ENCODE data around the gene CLEC16A.
A peak's percentile ranks its signal among the peaks of the same experiment; 100 is the strongest.

The CLEC16A gene

GRCh38 chr16:11128211-11129141 lies 184.1 kb downstream of the CLEC16A start:
- no peak for DNase-seq

DNA sequence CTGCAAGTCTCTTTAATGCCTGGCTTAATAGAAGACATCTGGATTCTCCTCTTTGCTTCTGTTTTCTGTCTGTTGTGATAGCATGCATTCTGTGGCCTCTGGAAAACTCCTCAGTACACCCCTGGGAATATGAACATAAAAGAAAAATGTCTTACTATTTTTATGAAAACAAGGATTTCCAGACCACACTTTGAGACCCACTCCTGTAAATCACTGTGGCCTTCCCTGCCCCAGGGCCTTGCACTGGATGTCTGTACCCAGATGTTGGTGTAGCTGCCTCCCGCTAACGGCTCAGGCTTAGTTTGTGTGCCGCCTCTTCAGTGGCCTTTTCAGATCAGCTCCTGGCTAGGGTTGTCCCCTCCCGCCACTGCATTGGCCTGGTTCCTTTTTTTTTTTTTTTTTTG lies 185.0 kb downstream of the CLEC16A start:
- no peak for DNase-seq

GRCh38 chr16:11130978-11131665 lies 186.8 kb downstream of the CLEC16A start:
- no peak for DNase-seq

DNA sequence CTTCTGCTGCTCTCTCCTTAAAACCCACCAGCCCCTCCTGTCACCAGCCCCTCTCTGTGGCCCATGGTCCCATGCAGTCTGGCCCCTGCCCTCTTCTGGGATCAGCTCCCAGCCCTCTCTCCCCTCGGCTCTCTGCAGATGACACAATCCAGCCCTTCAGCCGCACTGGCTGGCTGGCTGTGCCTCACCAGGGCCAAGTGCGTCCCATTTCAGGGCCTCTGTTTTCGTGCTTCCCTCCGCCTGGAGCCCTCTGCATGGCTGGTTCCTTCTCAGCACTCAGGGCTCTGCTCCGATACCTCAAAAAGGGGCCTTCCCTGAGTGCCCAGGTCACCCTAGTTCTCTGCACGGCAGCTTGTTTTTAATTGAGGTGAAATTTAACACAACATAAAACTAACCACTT lies 187.3 kb downstream of the CLEC16A start:
- DNase-seq: no peak

- DNase-seq: no peak
Observed at GRCh38 chr16:11133344-11133943, 189.1 kb downstream of the CLEC16A start.

DNA sequence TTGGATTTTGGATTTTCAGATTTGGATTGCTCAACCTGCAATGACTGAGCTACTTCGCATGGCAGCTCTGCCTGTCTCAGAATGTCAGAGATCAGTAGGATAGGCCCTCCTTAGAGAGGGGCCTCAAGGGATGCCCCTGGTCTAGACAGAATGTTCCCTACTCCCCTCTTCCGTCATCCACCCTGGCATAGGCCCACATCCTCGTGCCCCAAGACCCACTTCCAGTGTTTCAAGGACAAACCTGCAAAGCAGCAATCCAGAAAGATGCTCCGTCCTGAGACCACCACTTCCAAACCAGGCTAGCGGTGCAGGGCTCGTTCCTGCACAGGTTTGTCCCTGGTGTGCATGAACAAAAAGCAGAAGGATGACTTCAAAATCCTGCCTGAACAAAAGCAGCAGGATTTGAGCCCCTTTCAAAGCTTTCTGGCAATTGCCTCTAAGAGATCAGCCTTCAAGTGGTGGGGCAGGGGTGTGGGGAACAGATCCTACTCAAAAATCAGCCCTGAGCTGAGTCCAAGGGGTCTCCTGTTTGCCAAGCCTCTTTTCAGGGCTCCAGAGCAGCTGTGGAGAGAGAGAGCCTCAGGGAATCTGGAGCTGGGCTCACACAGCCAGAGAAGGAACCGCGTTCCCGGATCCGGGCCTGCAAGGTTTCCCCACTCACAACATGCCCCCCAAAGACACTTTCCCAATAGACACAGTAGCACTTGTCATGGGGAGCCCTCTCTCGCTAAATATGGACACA lies 190.5 kb downstream of the CLEC16A start:
- no peak for DNase-seq

DNA sequence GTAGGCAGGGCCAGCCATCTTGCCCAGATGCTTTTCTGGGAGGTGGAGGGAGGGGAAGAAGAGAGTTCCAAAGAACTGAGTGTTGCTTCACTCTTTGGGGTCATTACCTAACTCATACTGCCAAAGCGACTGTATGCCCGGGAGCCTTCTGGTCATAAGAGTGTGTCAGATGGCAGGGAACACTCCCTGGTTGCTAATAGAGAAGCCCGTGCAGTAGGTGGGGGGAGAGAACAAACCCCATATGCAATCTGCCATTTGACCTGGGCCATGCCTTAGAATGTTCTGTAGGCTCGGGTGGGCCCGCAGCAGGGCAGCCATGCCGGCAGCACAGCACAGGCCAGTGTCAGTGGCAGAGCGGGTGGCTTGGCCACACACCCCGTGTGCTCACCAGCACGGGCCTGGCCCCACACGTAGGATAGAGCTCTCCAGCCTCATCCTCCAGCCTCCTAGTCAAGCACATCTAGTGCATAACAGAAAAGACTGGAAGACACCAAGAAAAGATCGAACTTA lies 191.2 kb downstream of the CLEC16A start:
- no peak for DNase-seq

DNA sequence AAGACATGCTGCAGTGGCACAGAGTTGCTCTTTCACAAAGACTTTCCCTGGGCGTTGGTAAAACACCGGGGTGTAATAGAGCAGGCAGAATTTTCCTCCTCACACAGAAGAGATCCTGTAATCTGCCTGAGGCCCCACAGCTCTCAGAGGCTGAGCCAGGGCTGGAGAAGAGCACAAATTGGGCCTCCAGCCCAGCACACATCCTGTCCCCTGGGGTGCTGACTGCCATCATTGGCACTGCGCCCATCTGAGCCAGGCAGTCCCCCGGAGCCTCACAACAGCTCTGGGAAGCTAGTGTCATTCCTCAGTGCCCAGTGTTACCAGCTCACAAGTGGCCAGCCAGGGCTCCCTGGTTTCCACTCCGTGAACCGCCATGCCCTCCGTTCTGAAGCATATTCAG lies 192.2 kb downstream of the CLEC16A start:
- peak in 1 of 2 experiments; percentile 46 for DNase-seq

DNA sequence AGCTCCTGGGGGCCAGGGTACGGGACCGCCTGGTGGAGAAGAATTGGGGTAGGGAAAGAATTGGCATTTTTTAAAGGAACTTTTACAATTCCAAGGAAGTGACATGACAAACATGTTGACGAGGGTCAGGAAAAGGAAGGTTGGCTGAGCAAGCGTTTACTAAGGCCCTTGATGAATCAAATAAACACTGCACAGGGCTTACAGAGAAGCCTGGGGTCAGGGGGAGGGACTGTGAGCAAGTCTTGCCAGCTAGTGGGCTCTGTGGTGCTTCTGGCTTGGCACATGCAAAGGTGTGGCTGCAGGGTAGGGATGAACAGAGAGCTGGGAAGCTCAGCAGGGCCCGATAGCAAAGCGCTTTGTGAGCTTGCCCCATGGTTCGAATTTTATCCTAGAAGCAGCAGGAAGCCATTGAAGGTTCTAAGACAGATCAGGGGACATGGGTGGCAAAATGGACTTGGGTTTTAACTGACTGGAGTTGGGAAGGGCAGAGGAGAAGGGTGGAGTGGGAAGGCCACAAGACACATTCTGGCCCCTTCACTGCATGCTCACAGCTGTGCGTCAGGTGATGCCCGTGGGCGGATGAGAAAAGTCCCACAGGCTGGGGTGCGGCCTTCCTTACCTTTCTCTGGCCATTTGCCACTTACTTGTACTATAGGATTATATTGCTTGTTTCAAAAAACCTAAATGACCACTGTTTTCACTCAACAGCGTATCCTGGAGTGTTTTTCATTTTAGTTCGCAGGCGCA lies 193.8 kb downstream of the CLEC16A start:
- DNase-seq: no peak

DNA sequence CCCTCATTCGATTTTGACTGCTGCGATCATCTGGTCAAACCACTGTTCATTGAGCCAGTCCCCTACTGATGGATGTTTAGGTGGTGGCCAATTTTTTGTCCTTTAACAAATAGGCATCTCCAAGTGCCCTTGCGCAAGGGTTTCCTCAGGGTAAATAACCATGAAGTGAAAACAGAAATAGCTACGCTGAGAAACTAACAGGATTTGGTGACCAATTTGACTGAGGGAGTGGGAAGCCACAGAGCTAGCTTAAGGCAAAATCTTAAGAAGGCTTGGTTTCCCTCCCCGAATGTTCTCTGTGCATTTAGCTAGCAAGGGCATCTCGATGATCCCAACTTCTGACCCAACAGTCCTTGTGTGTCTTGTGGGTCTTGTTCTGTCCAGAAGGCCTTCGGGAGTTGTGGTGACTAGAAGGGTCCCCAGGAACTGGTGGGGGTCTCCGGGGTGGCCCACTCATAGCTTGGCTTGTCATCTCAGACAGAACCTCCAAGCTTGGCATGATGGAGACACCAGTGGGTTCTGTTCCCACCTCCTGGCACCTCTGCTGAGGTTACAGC lies 194.5 kb downstream of the CLEC16A start:
- no peak for DNase-seq

GRCh38 chr16:11139326-11140097 lies 195.1 kb downstream of the CLEC16A start:
- DNase-seq: no peak

- no peak for DNase-seq
Observed at GRCh38 chr16:11140098-11140375, 195.7 kb downstream of the CLEC16A start.

GRCh38 chr16:11140466-11140865 lies 196.1 kb downstream of the CLEC16A start:
- DNase-seq: no peak

GRCh38 chr16:11140867-11141266 lies 196.5 kb downstream of the CLEC16A start:
- DNase-seq: no peak

- no peak for DNase-seq
Observed at GRCh38 chr16:11141409-11142260, 197.3 kb downstream of the CLEC16A start.

DNA sequence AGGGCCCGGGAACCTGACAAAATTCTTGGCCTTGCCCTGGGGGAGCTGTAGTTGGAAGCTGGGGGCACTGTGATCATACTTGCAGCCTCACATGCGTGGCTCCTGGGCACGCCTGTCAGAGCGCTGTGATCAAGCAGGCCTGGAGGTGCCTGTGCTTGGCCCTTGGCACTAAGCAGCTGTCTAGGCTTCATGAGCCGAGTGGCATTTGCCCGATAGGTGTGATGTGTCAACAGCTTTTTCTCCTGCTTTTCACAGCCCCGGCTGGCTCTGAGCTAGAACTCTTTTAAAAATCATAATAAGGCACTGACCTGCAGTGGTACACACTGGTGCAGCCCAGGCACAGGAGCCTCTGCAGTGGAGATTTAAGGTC lies 197.9 kb downstream of the CLEC16A start:
- DNase-seq: no peak

- no peak for DNase-seq
Observed at GRCh38 chr16:11142951-11143350, 198.6 kb downstream of the CLEC16A start.

- no peak for DNase-seq
Observed at GRCh38 chr16:11143372-11144035, 199.1 kb downstream of the CLEC16A start.

DNA sequence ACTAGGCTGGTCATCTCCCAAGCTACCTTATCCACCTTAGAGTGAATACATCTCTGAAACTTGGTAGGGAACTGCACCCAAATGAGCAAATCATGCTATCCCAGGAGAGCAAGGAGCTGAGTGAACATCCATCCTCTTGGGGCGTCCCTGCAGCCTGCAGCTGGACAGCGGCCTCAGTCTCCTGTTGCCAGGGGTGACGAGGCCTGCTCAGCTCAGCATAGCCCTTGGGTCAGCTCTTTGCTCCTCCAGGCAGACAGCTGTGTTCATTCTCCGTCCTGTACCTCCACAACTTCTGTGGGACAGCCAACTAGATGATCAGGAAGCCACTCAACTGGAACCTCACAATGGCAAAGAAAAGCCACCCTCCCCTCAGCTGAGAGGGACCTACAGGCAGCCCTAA lies 199.8 kb downstream of the CLEC16A start:
- DNase-seq: no peak

Measured in NCI-H446 (cell line).